K562 (cell line): Measurements from ENCODE around the gene UFSP1. TPM values are rescaled to one million over a fixed set of nuclear protein-coding genes. Genes with fewer than 3 reads are reported as not detected.

Experiments used
- ARHGAP35 ChIP-seq: fragments of 450-650 bp; IDR thresholded peaks from 2 replicates; pipeline ENCODE4 v1.6.1; 2018; ENCODE audit not compliant: partially characterized antibody
- MEIS2 ChIP-seq: fragments of 450-650 bp; IDR thresholded peaks from 2 replicates; pipeline ENCODE4 v1.6.1; 2014; ENCODE audit warnings: mild to moderate bottlenecking; ENCODE audit not compliant: partially characterized antibody
- NFRKB ChIP-seq: fragments of 450-650 bp; IDR thresholded peaks from 2 replicates; pipeline ENCODE4 v1.6.1; 2016; ENCODE audit warnings: low read depth
- PTBP1 ChIP-seq: fragments of 200-400 bp; formaldehyde crosslinking; IDR thresholded peaks from 2 replicates; pipeline ENCODE4 v1.6.1; 2017; ENCODE audit warnings: low read depth, low read length
- RBFOX2 ChIP-seq: fragments of 200-400 bp; formaldehyde crosslinking; IDR thresholded peaks from 2 replicates; pipeline ENCODE4 v1.6.1; 2017; ENCODE audit warnings: low read depth, mild to moderate bottlenecking, low read length, moderate library complexity
- TBP ChIP-seq: optimal IDR thresholded peaks from 2 replicates; pipeline ENCODE3; 2011; ENCODE audit warnings: low read depth, low read length, improper control_type of control experiment
- polyA plus RNA-seq, 8 experiments: library from polyadenylated mRNA; depleted of rRNA in 4 of 8; stranded (reverse) in 5 of 8; unstranded in 3 of 8; fragments of >200 nt; fragmentation: Nextera tagmentation in 2 of 8; fragmentation: Illumina TruSeq in 1 of 8; extraction: Ambion mirVana in 2 of 8; extraction: Trizol in 1 of 8; gene quantifications; 2 replicates each; pipeline versions ENCODE4 v1.2.1 to v1.2.3, GENCODE V29; 2011 to 2014; ENCODE audit warnings: inconsistent platforms in 1 of 8, missing spikeins in 1 of 8
- total RNA-seq, 7 experiments: library from RNA; depleted of rRNA in 6 of 7; stranded (reverse); fragments of >200 nt in 6 of 7; fragmentation: Illumina TruSeq in 2 of 7; extraction: Trizol in 2 of 7; gene quantifications; 2 replicates each; pipeline versions ENCODE4 v1.2.1 to v1.2.3, GENCODE V29; 2011 to 2021; ENCODE audit warnings: low replicate concordance in 1 of 7
- TF ChIP-seq, protein P1 (sequence below), 2 experiments: fragments of 200-800 bp in 1 of 2; sonication (Bioruptor generic) in 1 of 2; sonication (generic) in 1 of 2; formaldehyde crosslinking in 1 of 2; IDR thresholded peaks in 1 of 2; conservative IDR thresholded peaks in 1 of 2; 2 replicates each; pipeline versions ENCODE4 v1.5.0 to v1.6.1; 2016 to 2020; ENCODE audit warnings: missing compliant biosample characterization in 1 of 2, missing genetic modification characterization in 1 of 2, missing genetic modification reagents in 1 of 2
- TF ChIP-seq, protein P2 (sequence below), 2 experiments: fragments of 250-450 bp in 1 of 2; fragments of 450-650 bp in 1 of 2; sonication (Bioruptor Pico) in 1 of 2; IDR thresholded peaks; 2 replicates each; pipeline versions ENCODE4 v1.6.1 to v1.8.0; 2016 to 2021; ENCODE audit warnings: mild to moderate bottlenecking in 2 of 2, moderate library complexity in 2 of 2, missing compliant biosample characterization in 1 of 2, missing genetic modification characterization in 1 of 2
- TF ChIP-seq, protein P3 (sequence below): fragments of 250-450 bp; sonication (Bioruptor Pico); IDR thresholded peaks from 2 replicates; pipeline ENCODE4 v1.8.0; 2022; ENCODE audit warnings: inconsistent platforms, mild to moderate bottlenecking, moderate library complexity, borderline replicate concordance
- TF ChIP-seq, protein P4 (sequence below): fragments of 250-450 bp; sonication (Bioruptor Pico); IDR thresholded peaks from 2 replicates; pipeline ENCODE4 v1.5.0; 2022; ENCODE audit warnings: mild to moderate bottlenecking
- TF ChIP-seq, protein P5 (sequence below): fragments of 450-650 bp; IDR thresholded peaks from 2 replicates; pipeline ENCODE4 v1.6.1; 2018; ENCODE audit not compliant: partially characterized antibody
- TF ChIP-seq, protein P6 (sequence below): fragments of 200-400 bp; formaldehyde crosslinking; IDR thresholded peaks from 2 replicates; pipeline ENCODE4 v1.6.1; 2017; ENCODE audit warnings: mild to moderate bottlenecking, low read depth, low read length, moderate library complexity
- TF ChIP-seq, protein P7 (sequence below): fragments of 250-450 bp; sonication (Bioruptor Pico); IDR thresholded peaks from 2 replicates; pipeline ENCODE4 v1.9.0; 2021; ENCODE audit warnings: mild to moderate bottlenecking

The UFSP1 gene
- total and polyA plus RNA-seq, 9 of the 15 experiments (the other 6 are each of a cell fraction or from before 2014, with no cell fraction given) = 0.50 to 18.8 (median 2.1) TPM

DNA sequence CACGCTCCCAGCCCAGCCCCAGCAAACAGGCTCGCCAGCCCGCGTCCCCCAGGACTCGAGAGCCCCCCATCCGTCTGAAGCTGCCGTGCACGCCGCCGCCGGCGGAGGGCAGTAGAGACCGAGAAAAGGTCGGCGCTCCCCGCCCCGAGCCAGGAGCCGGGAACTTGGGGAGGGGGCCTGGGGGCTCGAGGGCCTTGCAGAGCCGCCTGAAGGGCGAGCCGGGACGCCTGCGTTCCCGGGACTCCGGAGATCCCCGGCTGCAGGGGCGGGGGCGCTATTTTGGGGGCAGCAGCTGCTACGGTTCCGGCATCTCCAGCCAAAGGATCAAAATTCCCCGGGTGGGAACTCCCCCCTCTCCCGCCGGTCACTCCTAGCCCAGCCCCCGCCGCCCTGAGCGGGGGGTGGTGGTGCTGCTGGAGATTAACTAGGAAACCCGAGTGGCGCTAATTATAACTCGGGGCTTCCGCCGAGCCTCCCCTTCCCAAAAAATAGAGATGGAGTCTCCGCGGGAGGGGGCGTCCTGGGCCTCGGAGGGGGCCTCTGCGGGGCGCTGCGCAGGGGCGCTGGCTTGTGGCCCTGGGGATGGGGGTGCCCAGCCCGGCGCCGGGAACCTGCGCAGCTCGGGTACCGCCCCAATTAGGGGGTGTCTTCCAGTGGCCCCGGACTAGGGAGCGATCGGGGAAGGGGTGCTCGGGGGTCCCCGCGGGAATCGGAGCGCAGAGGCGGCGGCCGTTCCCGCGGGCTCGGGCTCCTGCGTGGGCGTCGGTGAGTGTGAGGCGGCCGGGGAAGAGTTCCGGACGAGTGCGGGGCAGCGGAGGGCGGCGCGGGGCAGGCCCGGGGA is 5.6 kb upstream of the UFSP1 start (continued):
- TF ChIP-seq, protein P1, sequence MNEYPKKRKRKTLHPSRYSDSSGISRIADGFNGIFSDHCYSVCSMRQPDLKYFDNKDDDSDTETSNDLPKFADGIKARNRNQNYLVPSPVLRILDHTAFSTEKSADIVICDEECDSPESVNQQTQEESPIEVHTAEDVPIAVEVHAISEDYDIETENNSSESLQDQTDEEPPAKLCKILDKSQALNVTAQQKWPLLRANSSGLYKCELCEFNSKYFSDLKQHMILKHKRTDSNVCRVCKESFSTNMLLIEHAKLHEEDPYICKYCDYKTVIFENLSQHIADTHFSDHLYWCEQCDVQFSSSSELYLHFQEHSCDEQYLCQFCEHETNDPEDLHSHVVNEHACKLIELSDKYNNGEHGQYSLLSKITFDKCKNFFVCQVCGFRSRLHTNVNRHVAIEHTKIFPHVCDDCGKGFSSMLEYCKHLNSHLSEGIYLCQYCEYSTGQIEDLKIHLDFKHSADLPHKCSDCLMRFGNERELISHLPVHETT (CRISPR knock-in tag; conservative IDR thresholded peaks at IDR 0.05 in 1 of 2, IDR thresholded peaks at IDR 0.05 in 1 of 2) = no peak
- TF ChIP-seq, protein P2, sequence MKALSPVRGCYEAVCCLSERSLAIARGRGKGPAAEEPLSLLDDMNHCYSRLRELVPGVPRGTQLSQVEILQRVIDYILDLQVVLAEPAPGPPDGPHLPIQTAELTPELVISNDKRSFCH (CRISPR knock-in tag; IDR thresholded peaks at IDR 0.05) = no peak
- TF ChIP-seq, protein P2 (tag; IDR thresholded peaks at IDR 0.05) = no peak
- TF ChIP-seq, protein P3, sequence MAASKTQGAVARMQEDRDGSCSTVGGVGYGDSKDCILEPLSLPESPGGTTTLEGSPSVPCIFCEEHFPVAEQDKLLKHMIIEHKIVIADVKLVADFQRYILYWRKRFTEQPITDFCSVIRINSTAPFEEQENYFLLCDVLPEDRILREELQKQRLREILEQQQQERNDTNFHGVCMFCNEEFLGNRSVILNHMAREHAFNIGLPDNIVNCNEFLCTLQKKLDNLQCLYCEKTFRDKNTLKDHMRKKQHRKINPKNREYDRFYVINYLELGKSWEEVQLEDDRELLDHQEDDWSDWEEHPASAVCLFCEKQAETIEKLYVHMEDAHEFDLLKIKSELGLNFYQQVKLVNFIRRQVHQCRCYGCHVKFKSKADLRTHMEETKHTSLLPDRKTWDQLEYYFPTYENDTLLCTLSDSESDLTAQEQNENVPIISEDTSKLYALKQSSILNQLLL (CRISPR knock-in tag) = no peak
- no peak for TF ChIP-seq ARHGAP35
- TF ChIP-seq RBFOX2 = peak; percentile 33
- no peak for TF ChIP-seq TBP
- TF ChIP-seq, protein P4, sequence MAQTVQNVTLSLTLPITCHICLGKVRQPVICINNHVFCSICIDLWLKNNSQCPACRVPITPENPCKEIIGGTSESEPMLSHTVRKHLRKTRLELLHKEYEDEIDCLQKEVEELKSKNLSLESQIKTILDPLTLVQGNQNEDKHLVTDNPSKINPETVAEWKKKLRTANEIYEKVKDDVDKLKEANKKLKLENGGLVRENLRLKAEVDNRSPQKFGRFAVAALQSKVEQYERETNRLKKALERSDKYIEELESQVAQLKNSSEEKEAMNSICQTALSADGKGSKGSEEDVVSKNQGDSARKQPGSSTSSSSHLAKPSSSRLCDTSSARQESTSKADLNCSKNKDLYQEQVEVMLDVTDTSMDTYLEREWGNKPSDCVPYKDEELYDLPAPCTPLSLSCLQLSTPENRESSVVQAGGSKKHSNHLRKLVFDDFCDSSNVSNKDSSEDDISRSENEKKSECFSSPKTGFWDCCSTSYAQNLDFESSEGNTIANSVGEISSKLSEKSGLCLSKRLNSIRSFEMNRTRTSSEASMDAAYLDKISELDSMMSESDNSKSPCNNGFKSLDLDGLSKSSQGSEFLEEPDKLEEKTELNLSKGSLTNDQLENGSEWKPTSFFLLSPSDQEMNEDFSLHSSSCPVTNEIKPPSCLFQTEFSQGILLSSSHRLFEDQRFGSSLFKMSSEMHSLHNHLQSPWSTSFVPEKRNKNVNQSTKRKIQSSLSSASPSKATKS (CRISPR knock-in tag) = no peak
- no peak for TF ChIP-seq NFRKB
- TF ChIP-seq, protein P5, sequence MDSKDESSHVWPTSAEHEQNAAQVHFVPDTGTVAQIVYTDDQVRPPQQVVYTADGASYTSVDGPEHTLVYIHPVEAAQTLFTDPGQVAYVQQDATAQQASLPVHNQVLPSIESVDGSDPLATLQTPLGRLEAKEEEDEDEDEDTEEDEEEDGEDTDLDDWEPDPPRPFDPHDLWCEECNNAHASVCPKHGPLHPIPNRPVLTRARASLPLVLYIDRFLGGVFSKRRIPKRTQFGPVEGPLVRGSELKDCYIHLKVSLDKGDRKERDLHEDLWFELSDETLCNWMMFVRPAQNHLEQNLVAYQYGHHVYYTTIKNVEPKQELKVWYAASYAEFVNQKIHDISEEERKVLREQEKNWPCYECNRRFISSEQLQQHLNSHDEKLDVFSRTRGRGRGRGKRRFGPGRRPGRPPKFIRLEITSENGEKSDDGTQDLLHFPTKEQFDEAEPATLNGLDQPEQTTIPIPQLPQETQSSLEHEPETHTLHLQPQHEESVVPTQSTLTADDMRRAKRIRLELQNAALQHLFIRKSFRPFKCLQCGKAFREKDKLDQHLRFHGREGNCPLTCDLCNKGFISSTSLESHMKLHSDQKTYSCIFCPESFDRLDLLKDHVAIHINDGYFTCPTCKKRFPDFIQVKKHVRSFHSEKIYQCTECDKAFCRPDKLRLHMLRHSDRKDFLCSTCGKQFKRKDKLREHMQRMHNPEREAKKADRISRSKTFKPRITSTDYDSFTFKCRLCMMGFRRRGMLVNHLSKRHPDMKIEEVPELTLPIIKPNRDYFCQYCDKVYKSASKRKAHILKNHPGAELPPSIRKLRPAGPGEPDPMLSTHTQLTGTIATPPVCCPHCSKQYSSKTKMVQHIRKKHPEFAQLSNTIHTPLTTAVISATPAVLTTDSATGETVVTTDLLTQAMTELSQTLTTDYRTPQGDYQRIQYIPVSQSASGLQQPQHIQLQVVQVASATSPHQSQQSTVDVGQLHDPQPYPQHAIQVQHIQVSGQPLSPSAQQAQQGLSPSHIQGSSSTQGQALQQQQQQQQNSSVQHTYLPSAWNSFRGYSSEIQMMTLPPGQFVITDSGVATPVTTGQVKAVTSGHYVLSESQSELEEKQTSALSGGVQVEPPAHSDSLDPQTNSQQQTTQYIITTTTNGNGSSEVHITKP = peak; percentile 82
- TF ChIP-seq MEIS2 = no peak
- no peak for TF ChIP-seq PTBP1
- TF ChIP-seq, protein P6, sequence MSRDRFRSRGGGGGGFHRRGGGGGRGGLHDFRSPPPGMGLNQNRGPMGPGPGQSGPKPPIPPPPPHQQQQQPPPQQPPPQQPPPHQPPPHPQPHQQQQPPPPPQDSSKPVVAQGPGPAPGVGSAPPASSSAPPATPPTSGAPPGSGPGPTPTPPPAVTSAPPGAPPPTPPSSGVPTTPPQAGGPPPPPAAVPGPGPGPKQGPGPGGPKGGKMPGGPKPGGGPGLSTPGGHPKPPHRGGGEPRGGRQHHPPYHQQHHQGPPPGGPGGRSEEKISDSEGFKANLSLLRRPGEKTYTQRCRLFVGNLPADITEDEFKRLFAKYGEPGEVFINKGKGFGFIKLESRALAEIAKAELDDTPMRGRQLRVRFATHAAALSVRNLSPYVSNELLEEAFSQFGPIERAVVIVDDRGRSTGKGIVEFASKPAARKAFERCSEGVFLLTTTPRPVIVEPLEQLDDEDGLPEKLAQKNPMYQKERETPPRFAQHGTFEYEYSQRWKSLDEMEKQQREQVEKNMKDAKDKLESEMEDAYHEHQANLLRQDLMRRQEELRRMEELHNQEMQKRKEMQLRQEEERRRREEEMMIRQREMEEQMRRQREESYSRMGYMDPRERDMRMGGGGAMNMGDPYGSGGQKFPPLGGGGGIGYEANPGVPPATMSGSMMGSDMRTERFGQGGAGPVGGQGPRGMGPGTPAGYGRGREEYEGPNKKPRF = no peak
- TF ChIP-seq, protein P7, sequence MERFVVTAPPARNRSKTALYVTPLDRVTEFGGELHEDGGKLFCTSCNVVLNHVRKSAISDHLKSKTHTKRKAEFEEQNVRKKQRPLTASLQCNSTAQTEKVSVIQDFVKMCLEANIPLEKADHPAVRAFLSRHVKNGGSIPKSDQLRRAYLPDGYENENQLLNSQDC (CRISPR knock-in tag) = 0 out of 2 replicates have a peak, but pooled peaks have one; percentile 27
